Calu3 (cell line): ENCODE measurements around the gene PDLIM5. TPM values are rescaled to one million over a fixed set of nuclear protein-coding genes. Genes with fewer than 3 reads are reported as not detected.

Experiments
- BruUV-seq: library from RNA; stranded (reverse); fragments of 400-500 nt; replicated peaks from 2 replicates; lab custom pipeline; 2021; lab: Mats Ljungman, UMichigan
- CTCF ChIA-PET: fragments of 300-600 bp; sonication (Branson Sonifier 250); formaldehyde crosslinking; loops from one replicate; lab custom pipeline; 2022; ENCODE audit warnings: antibody characterized with exemption; lab: Charles Lee
- DNase-seq: peaks from one replicate; pipeline ENCODE4 v3.0.0; 2022
- H3K27ac Mint-ChIP-seq: one replicate; pipeline ENCODE4 v1.8.0; 2022; ENCODE audit warnings: mixed read lengths; ENCODE audit not compliant: unreplicated experiment
- H3K27me3 Mint-ChIP-seq: one replicate; pipeline ENCODE4 v1.8.0; 2022; ENCODE audit warnings: mixed read lengths; ENCODE audit not compliant: unreplicated experiment
- H3K36me3 Mint-ChIP-seq: one replicate; pipeline ENCODE4 v1.8.0; 2022; ENCODE audit warnings: mild to moderate bottlenecking, moderate library complexity, mixed read lengths; ENCODE audit not compliant: insufficient read depth, unreplicated experiment
- H3K4me1 Mint-ChIP-seq: one replicate; pipeline ENCODE4 v1.8.0; 2022; ENCODE audit warnings: mild to moderate bottlenecking, low read depth, mixed read lengths; ENCODE audit not compliant: unreplicated experiment
- H3K4me3 Mint-ChIP-seq: one replicate; pipeline ENCODE4 v1.8.0; 2022; ENCODE audit warnings: mild to moderate bottlenecking, low read depth, moderate library complexity, mixed read lengths; ENCODE audit not compliant: unreplicated experiment
- H3K9me3 Mint-ChIP-seq: one replicate; pipeline ENCODE4 v1.8.0; 2022; ENCODE audit warnings: low read depth, mixed read lengths; ENCODE audit not compliant: unreplicated experiment
- intact Hi-C: fragments of 100-400 bp; cut with micrococcal nuclease; formaldehyde crosslinking; loops from one replicate; pipeline ENCODE4 v1.10.0; 2022; ENCODE audit not compliant: unreplicated experiment
- total RNA-seq: library from RNA; stranded (reverse); gene quantifications from 2 replicates; pipeline ENCODE4 v1.2.3, GENCODE V29; 2022
- TF ChIP-seq, protein P1 (sequence below): fragments of 200-600 bp; IDR thresholded peaks from one replicate; pipeline ENCODE4 v1.8.0; 2022; ENCODE audit warnings: antibody characterized with exemption; ENCODE audit not compliant: unreplicated experiment

Gene PDLIM5
- total RNA-seq, 1 experiment from 2014 or later = 122 TPM

DNA sequence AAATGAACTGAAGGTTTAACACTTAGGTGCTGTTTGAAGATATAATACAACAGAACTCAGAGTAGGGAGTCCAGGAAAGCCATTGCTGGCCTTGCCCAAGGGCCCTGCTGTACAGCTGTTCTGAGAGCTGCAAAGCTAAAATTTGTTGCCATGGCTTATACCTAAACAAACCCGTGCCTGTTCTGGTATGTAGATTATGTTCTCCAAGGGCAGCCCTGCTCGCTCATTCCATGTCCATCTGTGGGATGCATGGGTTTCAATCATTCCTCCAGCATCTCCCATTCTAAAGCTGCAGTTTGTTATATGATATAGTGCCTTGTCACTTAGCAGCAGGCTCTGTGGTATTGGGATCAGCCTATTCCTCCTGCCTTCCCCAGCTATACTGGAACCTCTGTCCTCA is 225.2 kb downstream of the PDLIM5 start:
- no peaks in the 10 kb centered on the region for H3K4me1 Mint-ChIP-seq
- CTCF ChIA-PET = interaction anchor here (0.7 kb wide), 1 partner anchor 258 kb away, joined by 3 read pairs; no protein-coding TSS in a partner anchor
- intact Hi-C loops = no loop called here

DNA sequence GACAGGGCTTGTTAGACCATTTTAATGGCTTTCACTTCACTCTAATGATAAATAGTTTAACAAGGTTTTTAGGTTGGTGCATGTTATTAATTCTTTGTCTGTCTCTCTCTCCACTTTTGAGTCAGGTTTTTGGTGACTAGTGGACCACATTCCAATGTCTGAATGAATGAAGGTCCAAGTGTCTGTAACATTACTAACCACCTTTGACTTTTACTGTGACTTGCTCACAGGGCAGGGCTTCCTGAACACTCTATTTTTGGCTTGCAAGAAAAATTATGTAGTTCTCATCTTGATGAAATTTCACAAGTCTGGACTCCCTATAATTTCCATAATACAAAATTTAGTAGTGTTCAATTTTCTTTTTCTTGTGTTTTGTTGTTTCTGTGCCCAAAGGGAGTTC is 227.2 kb downstream of the PDLIM5 start:
- Mint-ChIP-seq H3K27ac (no peak overlapping the region), H3K36me3 (peaks cover 5% of the 10 kb centered on the region), H3K4me3 (no peak overlapping the region), H3K4me1 (no peaks in the 10 kb centered on the region), H3K9me3 (peaks cover 2% of the 10 kb centered on the region), H3K27me3 (no peaks in the 10 kb centered on the region)
- CTCF ChIA-PET = no interaction called here
- intact Hi-C loops = no loop called here
- BruUV-seq = no TSS peak
- TF ChIP-seq, protein P1, sequence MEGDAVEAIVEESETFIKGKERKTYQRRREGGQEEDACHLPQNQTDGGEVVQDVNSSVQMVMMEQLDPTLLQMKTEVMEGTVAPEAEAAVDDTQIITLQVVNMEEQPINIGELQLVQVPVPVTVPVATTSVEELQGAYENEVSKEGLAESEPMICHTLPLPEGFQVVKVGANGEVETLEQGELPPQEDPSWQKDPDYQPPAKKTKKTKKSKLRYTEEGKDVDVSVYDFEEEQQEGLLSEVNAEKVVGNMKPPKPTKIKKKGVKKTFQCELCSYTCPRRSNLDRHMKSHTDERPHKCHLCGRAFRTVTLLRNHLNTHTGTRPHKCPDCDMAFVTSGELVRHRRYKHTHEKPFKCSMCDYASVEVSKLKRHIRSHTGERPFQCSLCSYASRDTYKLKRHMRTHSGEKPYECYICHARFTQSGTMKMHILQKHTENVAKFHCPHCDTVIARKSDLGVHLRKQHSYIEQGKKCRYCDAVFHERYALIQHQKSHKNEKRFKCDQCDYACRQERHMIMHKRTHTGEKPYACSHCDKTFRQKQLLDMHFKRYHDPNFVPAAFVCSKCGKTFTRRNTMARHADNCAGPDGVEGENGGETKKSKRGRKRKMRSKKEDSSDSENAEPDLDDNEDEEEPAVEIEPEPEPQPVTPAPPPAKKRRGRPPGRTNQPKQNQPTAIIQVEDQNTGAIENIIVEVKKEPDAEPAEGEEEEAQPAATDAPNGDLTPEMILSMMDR = no peak
- no peak for DNase-seq

More for the DNA sequence above, 225.2 kb downstream of the PDLIM5 start:
- TF ChIP-seq, protein P1 = no peak
- H3K27ac Mint-ChIP-seq = no peak overlapping the region
- peaks cover 5% of the 10 kb centered on the region for H3K36me3 Mint-ChIP-seq
- peaks cover 2% of the 10 kb centered on the region for H3K9me3 Mint-ChIP-seq
- BruUV-seq = no TSS peak
- no peaks in the 10 kb centered on the region for H3K27me3 Mint-ChIP-seq
- no peak overlapping the region for H3K4me3 Mint-ChIP-seq
- no peak for DNase-seq

DNA sequence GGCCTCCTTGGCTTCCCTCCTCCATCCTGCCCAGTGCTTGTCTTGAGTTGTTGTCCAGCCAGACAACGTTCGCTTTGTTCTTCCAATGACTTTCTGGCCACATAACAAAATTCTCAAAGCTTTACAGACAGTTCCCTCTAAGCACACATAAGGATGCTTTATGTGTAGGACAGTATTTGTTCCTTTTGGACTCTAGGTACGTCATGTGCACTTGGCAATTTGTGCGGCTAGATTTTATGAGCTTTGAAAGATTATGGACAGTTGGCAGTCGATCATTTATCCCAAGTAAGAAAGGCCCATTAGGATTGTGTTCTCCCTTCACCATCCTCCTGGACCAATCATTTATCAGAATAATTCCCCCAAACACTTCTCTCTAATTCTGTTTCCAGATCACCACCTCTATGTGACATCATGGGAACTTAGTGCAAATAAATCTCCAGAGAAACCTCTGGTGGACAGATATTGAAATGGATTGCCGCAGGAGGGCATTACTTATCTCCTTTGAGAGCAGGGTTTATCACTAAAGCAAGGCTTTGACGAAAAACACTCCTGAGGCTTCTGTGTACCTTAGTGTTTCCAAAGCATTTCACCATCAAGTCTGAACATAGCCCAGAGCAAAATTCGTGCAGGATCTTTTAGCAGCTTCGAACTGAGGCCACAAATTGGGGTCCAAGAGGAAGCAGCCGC is 228.6 kb downstream of the PDLIM5 start:
- DNase-seq = no peak
- Mint-ChIP-seq H3K27me3 (no peaks in the 10 kb centered on the region), H3K4me3 (no peak overlapping the region), H3K27ac (no peak overlapping the region), H3K4me1 (no peaks in the 10 kb centered on the region), H3K9me3 (peaks cover 2% of the 10 kb centered on the region), H3K36me3 (peaks cover 5% of the 10 kb centered on the region)
- TF ChIP-seq, protein P1 = no peak
- BruUV-seq = no TSS peak
- CTCF ChIA-PET = no interaction called here
- intact Hi-C loops = no loop called here

DNA sequence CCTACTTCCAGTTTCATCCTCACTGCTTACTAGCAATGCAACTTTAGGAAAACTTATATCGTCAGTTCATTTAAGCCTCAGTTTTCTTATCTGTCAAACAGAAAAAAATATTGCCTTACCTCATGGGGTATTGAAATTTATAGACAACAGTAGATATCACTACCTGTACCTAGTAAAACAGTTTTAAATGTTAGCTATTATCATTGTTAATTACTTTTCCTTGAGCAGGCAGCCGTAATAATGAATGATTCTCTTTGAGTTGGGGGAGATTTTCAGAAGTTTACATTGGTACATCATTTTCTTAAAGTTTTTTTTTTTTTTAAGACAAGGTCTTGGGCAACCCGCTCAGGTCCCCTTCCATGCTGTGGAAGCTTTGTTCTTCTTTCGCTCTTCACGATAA is 234.3 kb downstream of the PDLIM5 start:
- CTCF ChIA-PET = no interaction called here
- Mint-ChIP-seq H3K36me3 (no peaks in the 10 kb centered on the region), H3K4me1 (peaks cover 6% of the 10 kb centered on the region), H3K27ac (no peak overlapping the region), H3K27me3 (no peaks in the 10 kb centered on the region), H3K9me3 (no peaks in the 10 kb centered on the region), H3K4me3 (no peak overlapping the region)
- no peak for DNase-seq
- intact Hi-C loops = no loop called here
- TF ChIP-seq, protein P1 = no peak
- no TSS peak for BruUV-seq
